ENCODE measurements around the gene MORN4.

MORN4 gene

DNA sequence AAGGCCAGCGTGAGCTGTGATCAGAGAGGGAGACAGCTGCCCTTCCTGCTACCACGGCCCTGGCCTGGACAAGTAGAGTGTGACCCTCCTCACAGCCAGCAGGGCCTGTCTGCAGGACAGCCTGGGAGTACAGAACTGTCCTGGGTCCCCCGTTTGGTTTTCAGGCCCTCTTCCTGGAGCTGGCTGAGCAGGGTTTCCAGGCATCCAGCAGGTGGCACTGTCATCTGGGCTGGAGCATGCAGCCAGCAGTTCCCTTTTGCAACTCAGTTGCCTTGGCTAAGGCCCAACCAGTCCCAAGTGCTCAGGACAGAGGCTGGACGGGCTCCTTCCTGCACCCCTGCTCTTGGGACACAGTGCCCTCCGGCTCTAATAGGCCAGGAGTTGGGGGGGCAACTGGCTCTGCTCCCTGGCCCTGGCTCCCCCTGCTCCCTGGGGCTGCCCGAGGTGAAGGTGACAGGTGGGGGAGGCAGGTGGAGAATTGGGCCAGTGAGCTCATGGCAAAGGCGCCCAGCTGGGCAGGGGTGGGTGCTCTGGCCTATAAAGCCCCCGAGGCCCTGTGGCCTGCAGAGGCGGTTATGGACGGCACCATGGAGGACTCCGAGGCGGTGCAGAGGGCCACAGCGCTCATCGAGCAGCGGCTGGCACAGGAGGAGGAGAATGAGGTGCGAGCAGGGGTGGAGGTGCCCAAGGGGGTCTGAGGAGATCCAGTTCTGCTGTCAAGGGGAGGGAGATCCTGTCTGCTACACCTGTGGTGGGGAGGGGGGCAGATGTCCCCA lies 60.9 kb downstream of the MORN4 start, which contains the start of gene ANKRD2:
TSS of gene ANKRD2 (plus strand) at position 566 of the 776 bp plus-strand sequence. CDS start at position 576, 10 bp downstream.
- DNase-seq, result peak; percentile 73

DNA sequence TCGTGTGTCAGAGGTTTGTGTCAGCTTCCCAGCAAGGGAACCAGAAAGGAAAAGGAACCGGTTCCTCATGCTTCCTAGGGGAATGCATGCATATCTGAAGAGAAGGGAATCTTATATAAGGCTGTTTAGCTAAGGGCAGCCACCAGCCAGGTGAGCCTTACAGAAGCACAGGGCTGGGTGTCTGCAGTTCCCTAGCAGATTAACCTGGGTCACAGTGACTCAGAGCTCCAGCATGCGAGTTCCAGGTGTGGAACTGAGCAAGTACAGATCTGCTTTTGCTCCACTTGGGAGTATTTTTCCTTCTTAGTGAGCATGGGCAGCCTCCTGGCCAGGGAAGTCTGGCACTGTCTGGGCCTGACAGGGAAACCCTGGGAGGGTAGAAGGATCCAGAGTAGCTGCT lies 61.7 kb downstream of the MORN4 start:
- no peak for DNase-seq

GRCh38 chr10:97570789-97571471 lies 62.4 kb downstream of the MORN4 start:
- DNase-seq, result no peak

DNA sequence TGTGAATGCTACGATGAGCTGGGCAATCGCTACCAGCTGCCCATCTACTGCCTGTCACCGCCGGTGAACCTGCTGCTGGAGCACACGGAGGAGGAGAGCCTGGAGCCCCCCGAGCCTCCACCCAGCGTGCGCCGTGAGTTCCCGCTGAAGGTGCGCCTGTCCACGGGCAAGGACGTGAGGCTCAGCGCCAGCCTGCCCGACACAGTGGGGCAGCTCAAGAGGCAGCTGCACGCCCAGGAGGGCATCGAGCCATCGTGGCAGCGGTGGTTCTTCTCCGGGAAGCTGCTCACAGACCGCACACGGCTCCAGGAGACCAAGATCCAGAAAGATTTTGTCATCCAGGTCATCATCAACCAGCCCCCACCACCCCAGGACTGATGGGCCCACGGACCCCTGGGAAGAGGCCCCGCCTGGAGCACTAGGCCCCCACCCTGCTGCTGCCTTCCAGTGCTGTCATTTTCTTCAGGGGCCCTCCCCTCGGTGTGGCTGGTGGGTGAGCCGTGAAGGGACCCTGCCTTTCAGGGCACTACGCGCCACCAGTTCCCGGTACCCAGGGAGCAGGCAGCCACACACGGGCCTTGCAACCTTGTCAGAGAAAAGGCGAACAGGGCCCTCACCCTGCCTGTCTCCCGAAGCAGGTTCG lies 63.0 kb downstream of the MORN4 start:
- no peak for DNase-seq

DNA sequence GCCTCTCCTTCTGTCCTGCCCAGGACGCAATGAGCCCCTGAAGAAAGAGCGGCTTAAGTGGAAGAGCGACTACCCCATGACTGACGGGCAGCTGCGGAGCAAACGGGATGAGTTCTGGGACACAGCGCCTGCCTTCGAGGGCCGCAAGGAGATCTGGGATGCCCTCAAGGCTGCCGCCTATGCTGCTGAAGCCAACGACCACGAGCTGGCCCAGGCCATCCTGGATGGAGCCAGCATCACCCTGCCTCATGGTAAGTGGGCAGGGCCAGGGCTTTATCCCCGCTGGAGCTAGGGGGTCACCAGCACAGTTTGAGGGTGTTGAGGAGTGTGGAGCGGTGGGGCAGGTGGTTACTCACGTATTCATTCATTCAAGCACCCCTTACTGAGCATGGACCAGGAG lies 65.4 kb downstream of the MORN4 start:
- DNase-seq, result no peak

- no peak for DNase-seq
Measured at GRCh38 chr10:97566336-97566996, 66.8 kb downstream of the MORN4 start.

DNA sequence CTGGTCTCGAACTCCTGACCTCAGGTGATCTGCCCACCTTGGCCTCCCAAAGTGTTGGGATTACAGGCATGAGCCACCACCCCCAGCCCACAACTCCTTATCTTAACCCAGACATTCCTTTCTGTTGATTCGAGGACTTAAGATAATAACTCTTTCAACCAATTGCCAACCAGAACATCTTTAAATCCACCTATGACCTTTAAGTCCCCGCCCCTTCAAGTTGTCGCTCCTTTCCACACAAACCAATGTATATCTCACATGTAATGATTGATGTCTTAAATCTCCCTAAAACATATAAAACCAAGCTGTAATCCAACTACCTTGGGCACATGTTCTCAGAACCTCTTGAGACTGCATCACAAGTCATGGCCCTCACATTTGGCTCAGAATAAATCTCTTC lies 68.5 kb downstream of the MORN4 start:
- DNase-seq, result no peak

Data from stimulated activated CD8-positive, alpha-beta memory T cell treated with anti-CD3 and anti-CD28 coated beads, Interleukin-4, amount 100 ng/mL, for 48 hours (primary cell).